Measurements from ENCODE around the gene APCDD1L.

GRCh38 chr20:58481481-58482021 lies 33.6 kb downstream of the APCDD1L start:
- TF ChIP-seq CTCF (IDR thresholded peaks at IDR 0.05; ENCODE audit: low read length) = peak; percentile 60
- TF ChIP-seq EZH2 (IDR thresholded peaks at IDR 0.05; ENCODE audit: borderline replicate concordance, low read length) = no peak
